Measurements from ENCODE around the gene VAT1. TPM values are rescaled to one million over a fixed set of nuclear protein-coding genes. Genes with fewer than 3 reads are reported as not detected.
"Not testable (repeated sequence)": the region's sequence is repeated elsewhere in the genome, so short reads cannot be mapped to it uniquely, and the experiment has no call there.

Gene VAT1
- total RNA-seq, 1 experiment from 2014 or later = 262 TPM

DNA sequence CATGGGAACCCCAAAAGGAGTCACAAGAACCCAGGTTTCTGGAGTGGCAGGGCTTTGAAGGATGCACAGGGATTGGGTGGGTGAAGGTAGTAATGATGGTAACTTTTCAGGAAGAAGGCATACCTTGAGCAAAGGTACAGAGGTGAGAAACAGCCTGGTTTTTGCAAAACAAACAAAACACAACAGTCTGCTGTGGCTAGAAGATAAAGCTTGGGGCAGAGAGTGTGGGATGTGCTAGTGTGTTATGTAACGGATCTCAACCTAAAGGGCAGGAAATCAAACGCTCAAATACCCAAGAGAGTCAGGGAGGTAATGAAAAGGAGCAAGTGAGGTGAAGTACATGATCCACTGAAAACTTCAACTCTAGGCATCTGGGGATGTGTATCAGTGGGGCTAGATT lies 46.9 kb downstream of the VAT1 start:
- Histone ChIP-seq H3K4ac (ENCODE audit: low read depth, low read length) (no peak overlapping the region), H3K9me3 (ENCODE audit: control insufficient read depth, low read depth, low read length) (no peaks in the 10 kb centered on the region), H3K14ac (ENCODE audit: insufficient read depth, low read length) (no peak overlapping the region), H3K9ac (ENCODE audit: extremely low read depth, insufficient read length, low read length) (no peak overlapping the region), H4K8ac (replicated peaks; ENCODE audit: insufficient read length, low read depth, low read length) (no peak overlapping the region), H3K56ac (ENCODE audit: insufficient read length, low read depth, low read length) (no peak overlapping the region), H3K79me2 (ENCODE audit: insufficient read depth, low read length) (no peaks in the 10 kb centered on the region), H3K23ac (ENCODE audit: insufficient read length, low read depth, low read length) (no peak overlapping the region), H4K5ac (ENCODE audit: insufficient read length, low read depth, low read length) (no peak overlapping the region), H2BK20ac (ENCODE audit: low read depth, low read length, poor library complexity, severe bottlenecking) (no peak overlapping the region), H2AFZ (ENCODE audit: low read length) (no peak overlapping the region), H4K20me1 (ENCODE audit: control insufficient read depth, insufficient read depth, insufficient read length) (no peaks in the 10 kb centered on the region), H2BK120ac (ENCODE audit: low read depth, low read length, poor library complexity, severe bottlenecking) (no peak overlapping the region), H3K79me1 (ENCODE audit: insufficient read depth, low read depth, low read length, poor library complexity, severe bottlenecking) (no peaks in the 10 kb centered on the region), H3K27ac (ENCODE audit: insufficient read length, low read depth, low read length) (no peak overlapping the region), H4K91ac (ENCODE audit: insufficient read length, low read depth, low read length) (no peak overlapping the region), H2BK5ac (ENCODE audit: insufficient read length, low read length) (no peak overlapping the region), H3T11ph (ENCODE audit: low read length) (no peak overlapping the region), H2BK12ac (ENCODE audit: insufficient read length, low read depth, low read length) (no peak overlapping the region), H3K4me2 (ENCODE audit: insufficient read depth, insufficient read length, low read length) (no peak overlapping the region), H3K23me2 (ENCODE audit: insufficient read length, low read depth, low read length, poor library complexity, severe bottlenecking) (peaks cover 6% of the 10 kb centered on the region), H2BK15ac (ENCODE audit: low read depth, low read length) (no peak overlapping the region), H3K18ac (ENCODE audit: insufficient read length, low read depth, low read length) (no peak overlapping the region), H3K27me3 (ENCODE audit: insufficient read depth, low read length) (no peaks in the 10 kb centered on the region), H3K4me1 (ENCODE audit: insufficient read depth, low read length) (no peaks in the 10 kb centered on the region), H2AK5ac (ENCODE audit: insufficient read length, low read length) (no peak overlapping the region)
- WGBS (ENCODE audit: extremely low coverage, insufficient read length, low lambda C conversion rate) = no CpG with 5 or more reads among the region's 2 CpGs
- H3K9me3 Mint-ChIP-seq = no peaks in the 10 kb centered on the region; a peak in 1 of 5 replicates
- H3K4me3 Mint-ChIP-seq = no peak overlapping the region
- peaks cover 0 to 6% (median 3%) of the 10 kb centered on the region in 3 experiments; a peak in 3 of 7 replicates for H3K36me3 Mint-ChIP-seq (ENCODE audit: insufficient read depth in 1 of 3, low read depth in 3 of 3)
- peaks cover 9 to 12% of the 10 kb centered on the region in 2 experiments for H3K4me1 Mint-ChIP-seq
- H3K27me3 Mint-ChIP-seq (ENCODE audit: low read depth) = no peaks in the 10 kb centered on the region
- peak overlapping the region in 2 of 3 experiments; percentile 20 to 22; a peak in 2 of 7 replicates for H3K27ac Mint-ChIP-seq
- TF ChIP-seq, protein P1, sequence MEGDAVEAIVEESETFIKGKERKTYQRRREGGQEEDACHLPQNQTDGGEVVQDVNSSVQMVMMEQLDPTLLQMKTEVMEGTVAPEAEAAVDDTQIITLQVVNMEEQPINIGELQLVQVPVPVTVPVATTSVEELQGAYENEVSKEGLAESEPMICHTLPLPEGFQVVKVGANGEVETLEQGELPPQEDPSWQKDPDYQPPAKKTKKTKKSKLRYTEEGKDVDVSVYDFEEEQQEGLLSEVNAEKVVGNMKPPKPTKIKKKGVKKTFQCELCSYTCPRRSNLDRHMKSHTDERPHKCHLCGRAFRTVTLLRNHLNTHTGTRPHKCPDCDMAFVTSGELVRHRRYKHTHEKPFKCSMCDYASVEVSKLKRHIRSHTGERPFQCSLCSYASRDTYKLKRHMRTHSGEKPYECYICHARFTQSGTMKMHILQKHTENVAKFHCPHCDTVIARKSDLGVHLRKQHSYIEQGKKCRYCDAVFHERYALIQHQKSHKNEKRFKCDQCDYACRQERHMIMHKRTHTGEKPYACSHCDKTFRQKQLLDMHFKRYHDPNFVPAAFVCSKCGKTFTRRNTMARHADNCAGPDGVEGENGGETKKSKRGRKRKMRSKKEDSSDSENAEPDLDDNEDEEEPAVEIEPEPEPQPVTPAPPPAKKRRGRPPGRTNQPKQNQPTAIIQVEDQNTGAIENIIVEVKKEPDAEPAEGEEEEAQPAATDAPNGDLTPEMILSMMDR (conservative IDR thresholded peaks at IDR 0.05) = no peak
- DNase-seq = no peak

DNA sequence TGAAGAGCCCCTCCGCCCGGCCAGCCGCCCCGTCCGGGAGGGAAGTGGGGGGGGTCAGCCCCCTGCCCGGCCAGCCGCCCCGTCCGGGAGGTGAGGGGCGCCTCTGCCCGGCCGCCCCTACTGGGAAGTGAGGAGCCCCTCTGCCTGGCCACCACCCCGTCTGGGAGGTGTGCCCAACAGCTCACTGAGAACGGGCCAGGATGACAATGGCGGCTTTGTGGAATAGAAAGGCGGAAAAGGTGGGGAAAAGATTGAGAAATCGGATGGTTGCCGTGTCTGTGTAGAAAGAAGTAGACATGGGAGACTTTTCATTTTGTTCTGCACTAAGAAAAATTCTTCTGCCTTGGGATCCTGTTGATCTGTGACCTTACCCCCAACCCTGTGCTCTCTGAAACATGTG lies 48.9 kb downstream of the VAT1 start:
- WGBS (ENCODE audit: extremely low coverage, insufficient read length, low lambda C conversion rate) = no CpG with 5 or more reads among the region's 18 CpGs
- H3T11ph ChIP-seq (ENCODE audit: low read length) = not testable (repeated sequence)

More for the DNA sequence above, 48.9 kb downstream of the VAT1 start:
- H3K4me3 Mint-ChIP-seq; H3K4me1 ChIP-seq (ENCODE audit: insufficient read depth, low read length); H3K27ac ChIP-seq (ENCODE audit: insufficient read length, low read depth, low read length); H3K79me1 ChIP-seq (ENCODE audit: insufficient read depth, low read depth, low read length, poor library complexity, severe bottlenecking); H3K36me3 Mint-ChIP-seq (ENCODE audit: insufficient read depth in 1 of 3, low read depth in 3 of 3); H3K14ac ChIP-seq (ENCODE audit: insufficient read depth, low read length); H3K79me2 ChIP-seq (ENCODE audit: insufficient read depth, low read length); H3K9me3 Mint-ChIP-seq; H3K9me3 ChIP-seq (ENCODE audit: control insufficient read depth, low read depth, low read length); H2BK20ac ChIP-seq (ENCODE audit: low read depth, low read length, poor library complexity, severe bottlenecking); H2BK15ac ChIP-seq (ENCODE audit: low read depth, low read length); H4K5ac ChIP-seq (ENCODE audit: insufficient read length, low read depth, low read length); H4K20me1 ChIP-seq (ENCODE audit: control insufficient read depth, insufficient read depth, insufficient read length); H4K8ac ChIP-seq (replicated peaks; ENCODE audit: insufficient read length, low read depth, low read length); H3K9ac ChIP-seq (ENCODE audit: extremely low read depth, insufficient read length, low read length); H3K27me3 ChIP-seq (ENCODE audit: insufficient read depth, low read length); H3K18ac ChIP-seq (ENCODE audit: insufficient read length, low read depth, low read length); H3K27ac Mint-ChIP-seq; H2AFZ ChIP-seq (ENCODE audit: low read length); H3K4me1 Mint-ChIP-seq; H3K4me2 ChIP-seq (ENCODE audit: insufficient read depth, insufficient read length, low read length); H2BK120ac ChIP-seq (ENCODE audit: low read depth, low read length, poor library complexity, severe bottlenecking); H3K23me2 ChIP-seq (ENCODE audit: insufficient read length, low read depth, low read length, poor library complexity, severe bottlenecking); H4K91ac ChIP-seq (ENCODE audit: insufficient read length, low read depth, low read length); H3K27me3 Mint-ChIP-seq (ENCODE audit: low read depth); H3K56ac ChIP-seq (ENCODE audit: insufficient read length, low read depth, low read length); H2BK5ac ChIP-seq (ENCODE audit: insufficient read length, low read length); H3K4ac ChIP-seq (ENCODE audit: low read depth, low read length); DNase-seq; H2AK5ac ChIP-seq (ENCODE audit: insufficient read length, low read length); H2BK12ac ChIP-seq (ENCODE audit: insufficient read length, low read depth, low read length); H3K23ac ChIP-seq (ENCODE audit: insufficient read length, low read depth, low read length): not testable (repeated sequence)

Data from H9 (cell line).